RWPE1 (cell line): Measurements from ENCODE around the gene XKR7.
A peak's percentile ranks its signal among the peaks of the same experiment; 100 is the strongest.

Source experiments
- CTCF ChIA-PET: fragments of 350-600 bp; sonication (Branson Sonifier 250); formaldehyde crosslinking; extraction: SDS; loops from one replicate; lab custom pipeline; 2021; lab: Yijun Ruan, JAX
- POLR2A ChIA-PET: fragments of 400-600 bp; formaldehyde crosslinking; extraction: SDS; loops from one replicate; lab custom pipeline; 2020; ENCODE audit warnings: antibody characterized with exemption; ENCODE audit not compliant: low non-redundant PET; lab: Yijun Ruan, JAX
- DNase-seq: peaks from one replicate; pipeline ENCODE4 v3.0.0; 2012; ENCODE audit warnings: low spot score
- H3K27ac ChIP-seq: fragments of 450-650 bp; 2 replicates; pipeline ENCODE4 v1.5.1; 2017
- CTCF ChIP-seq: fragments of 450-650 bp; conservative IDR thresholded peaks from 2 replicates; pipeline ENCODE4 v1.5.1; 2017; ENCODE audit warnings: low read depth, mild to moderate bottlenecking

The XKR7 gene

DNA sequence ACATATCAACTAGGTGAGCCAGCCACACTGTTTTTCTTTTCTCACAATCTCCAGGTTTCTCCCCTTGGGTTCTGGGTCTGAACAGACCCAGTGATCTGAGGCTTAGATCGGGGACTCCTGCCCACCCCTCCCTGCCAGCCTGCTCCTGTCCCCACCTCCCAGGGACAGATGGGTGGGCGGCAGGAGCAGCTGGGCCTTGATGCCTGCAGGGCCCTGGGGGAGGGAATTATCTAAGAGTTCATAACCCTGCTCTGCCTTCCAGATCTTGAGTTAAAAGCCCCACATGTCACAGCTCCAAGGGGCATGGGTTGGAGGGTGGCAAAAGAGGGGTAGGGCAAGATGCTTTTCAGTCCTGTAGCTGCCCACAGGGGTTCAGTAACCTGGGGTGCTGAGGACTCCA, 5.2 kb upstream of the XKR7 start:
- no peak overlapping the region for H3K27ac ChIP-seq
- POLR2A ChIA-PET, result no interaction called here
- TF ChIP-seq CTCF, result no peak
- CTCF ChIA-PET, result interaction anchor here (0.5 to 1.6 kb wide), 5 partner anchors 11 to 140 kb away, joined by 4 to 8 read pairs (median 5); partner anchors contain the start of gene PDRG1
- no peak for DNase-seq

- CTCF ChIA-PET, result interaction anchor here (1.0 to 1.7 kb wide), 4 partner anchors 12 to 141 kb away, joined by 4 to 11 read pairs (median 4); partner anchors contain the start of gene PDRG1
Measured at GRCh38 chr20:31963889-31964288, 4.1 kb upstream of the XKR7 start.

DNA sequence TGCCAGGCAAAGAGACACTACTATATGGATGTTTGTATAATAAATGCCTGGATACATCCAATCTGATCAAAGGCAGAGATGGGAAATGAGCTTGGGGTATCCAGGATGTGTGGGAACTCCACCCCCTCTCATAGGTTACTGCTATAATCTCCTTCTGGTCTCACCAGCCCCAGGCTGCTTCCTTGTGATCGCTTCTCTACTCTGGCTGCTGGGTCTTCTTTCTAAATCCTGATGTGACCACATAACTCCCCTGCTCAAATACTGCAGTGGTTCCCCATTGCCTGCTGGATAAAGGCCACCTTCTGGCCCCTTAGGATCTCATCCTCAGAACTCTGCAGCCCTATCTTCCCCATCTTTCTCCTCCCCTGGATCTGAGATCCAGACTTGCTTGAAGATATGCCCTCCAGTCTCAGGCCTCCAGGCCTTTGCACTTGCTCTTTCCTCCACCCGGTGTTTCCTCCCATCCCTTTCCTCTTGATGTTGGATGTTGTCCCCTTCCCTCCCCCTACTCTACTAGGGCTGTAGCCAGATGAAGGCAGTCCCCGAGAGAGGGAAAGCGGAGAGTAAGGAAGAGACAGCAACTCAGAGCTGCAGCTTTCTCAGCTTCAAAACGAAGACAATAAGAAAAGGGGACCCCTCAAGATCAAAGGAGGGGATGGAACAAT, 828 bp upstream of the XKR7 start:
- H3K27ac ChIP-seq, result no peak overlapping the region
- no peak for DNase-seq
- TF ChIP-seq CTCF, result no peak
- POLR2A ChIA-PET, result no interaction called here
- CTCF ChIA-PET, result interaction anchor here (0.8 kb wide), 1 partner anchor 114 kb away, joined by 4 read pairs; no protein-coding TSS in a partner anchor

More at GRCh38 chr20:31963889-31964288, 4.1 kb upstream of the XKR7 start:
- TF ChIP-seq CTCF, result no peak
- DNase-seq, result no peak
- no peak overlapping the region for H3K27ac ChIP-seq
- POLR2A ChIA-PET, result interaction anchor here (0.5 kb wide), 1 partner anchor 139 kb away, joined by 3 read pairs; no protein-coding TSS in a partner anchor

DNA sequence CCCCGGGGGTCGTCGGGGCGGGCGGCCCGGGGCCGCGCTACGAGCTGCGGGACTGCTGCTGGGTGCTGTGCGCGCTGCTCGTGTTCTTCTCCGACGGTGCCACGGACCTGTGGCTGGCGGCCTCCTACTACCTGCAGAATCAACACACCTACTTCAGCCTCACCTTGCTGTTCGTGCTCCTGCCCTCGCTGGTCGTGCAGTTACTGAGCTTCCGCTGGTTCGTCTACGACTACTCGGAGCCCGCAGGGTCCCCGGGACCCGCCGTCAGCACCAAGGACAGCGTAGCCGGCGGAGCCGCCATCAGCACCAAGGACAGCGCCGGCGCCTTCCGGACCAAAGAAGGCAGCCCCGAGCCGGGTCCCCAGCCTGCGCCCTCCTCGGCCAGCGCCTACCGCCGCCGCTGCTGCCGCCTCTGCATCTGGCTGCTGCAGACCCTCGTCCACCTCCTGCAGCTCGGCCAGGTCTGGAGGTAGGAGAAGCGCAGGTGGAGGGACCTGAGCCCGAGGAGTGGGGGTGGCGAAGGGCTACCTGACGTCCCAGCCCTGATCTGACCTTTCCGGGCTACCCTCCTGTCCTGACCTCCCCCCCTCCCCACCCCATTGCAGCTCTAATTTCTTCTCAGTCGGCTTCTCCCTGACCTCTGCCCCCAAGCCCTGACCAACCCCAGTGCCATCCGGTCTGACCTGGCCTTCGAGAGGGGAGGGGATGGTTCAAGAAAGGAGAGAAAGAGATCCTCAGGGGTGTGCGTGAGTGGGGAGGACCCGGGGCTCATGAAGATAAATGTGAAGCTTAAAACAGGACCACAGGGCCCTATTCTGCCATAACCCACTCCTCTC, 558 bp downstream of the XKR7 start:
- no peak for TF ChIP-seq CTCF
- peak; percentile 97 for DNase-seq
- H3K27ac ChIP-seq, result no peak overlapping the region
- POLR2A ChIA-PET, result no interaction called here
- CTCF ChIA-PET, result interaction anchor here (0.6 to 1.2 kb wide), 5 partner anchors 13 to 122 kb away, joined by 3 to 5 read pairs (median 3); partner anchors contain the start of gene PDRG1

GRCh38 chr20:31969991-31970390, 2.0 kb downstream of the XKR7 start:
- ChIA-PET POLR2A (no interaction called here), CTCF (interaction anchor here (0.6 to 1.6 kb wide), 4 partner anchors 13 to 1283 kb away, joined by 3 to 4 read pairs (median 3); no protein-coding TSS in a partner anchor)
- TF ChIP-seq CTCF, result no peak
- H3K27ac ChIP-seq, result no peak overlapping the region
- DNase-seq, result no peak

DNA sequence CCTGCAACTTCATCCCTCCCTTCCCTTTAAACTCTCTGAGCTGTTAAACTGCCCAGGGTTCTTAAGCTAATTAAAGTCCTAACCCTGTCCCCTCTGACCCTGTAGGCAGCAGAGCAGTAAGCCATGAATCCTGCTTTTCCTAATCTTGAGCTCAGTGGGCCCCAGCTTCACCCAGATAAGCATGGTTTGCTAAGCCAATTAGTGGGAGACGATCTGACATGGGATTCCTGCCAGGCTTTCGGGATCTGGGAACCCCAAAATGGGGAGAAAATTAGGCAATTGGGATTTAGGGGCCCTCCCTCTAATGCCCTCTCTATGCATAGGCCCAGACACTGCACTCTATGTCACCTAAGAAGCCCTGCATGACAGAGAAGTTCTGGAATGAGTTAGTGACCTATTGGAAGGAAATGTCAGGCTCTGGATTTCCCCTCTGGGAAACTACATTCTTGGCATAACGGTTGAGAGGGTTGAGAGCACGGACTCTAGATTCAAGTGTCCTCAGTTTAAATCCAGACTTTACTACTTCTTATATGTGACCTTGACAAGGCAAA, 4.6 kb downstream of the XKR7 start:
- CTCF ChIA-PET, result interaction anchor here (1.0 to 1.5 kb wide), 3 partner anchors 20 to 126 kb away, joined by 4 to 6 read pairs (median 4); no protein-coding TSS in a partner anchor
- no peak for TF ChIP-seq CTCF
- POLR2A ChIA-PET, result no interaction called here
- no peak for DNase-seq
- no peak overlapping the region for H3K27ac ChIP-seq
